H1 (cell line): ENCODE data around the gene PRSS8. TPM values are rescaled to one million over a fixed set of nuclear protein-coding genes. Genes with fewer than 3 reads are reported as not detected.

Experiments used
- HDAC6 ChIP-seq: IDR thresholded peaks from one replicate; pipeline ENCODE4 v1.7.1; 2012; ENCODE audit warnings: low read depth, mild to moderate bottlenecking, inconsistent platforms, low read length, moderate library complexity
- SUZ12 ChIP-seq: fragments of 200-600 bp; sonication (generic); IDR thresholded peaks from 2 replicates; pipeline ENCODE4 v1.6.1; 2012; ENCODE audit warnings: mild to moderate bottlenecking, inconsistent platforms, low read length, moderate library complexity, mixed read lengths
- TAF1 ChIP-seq: IDR thresholded peaks from 2 replicates; pipeline ENCODE4 v1.6.1; 2011; ENCODE audit warnings: mild to moderate bottlenecking, low read depth, low read length
- polyA plus RNA-seq, 7 experiments: library from polyadenylated mRNA; depleted of rRNA in 3 of 7; stranded (reverse) in 5 of 7; unstranded in 2 of 7; fragments of >200 nt in 5 of 7; fragments of 200-250 nt in 2 of 7; gene quantifications; 1 replicate in 5 of 7; 2 replicates in 1 of 7; 4 replicates in 1 of 7; pipeline versions ENCODE4 v1.2.1 to v1.2.3, GENCODE V29; 2011 to 2013; ENCODE audit warnings: missing spikeins in 2 of 7, mixed read lengths in 2 of 7
- total RNA-seq: library from RNA; stranded (reverse); fragmentation: NEBNext Ultra II Directional; extraction: Animal tissue kit (Norgen Biotek cat#: 25700); gene quantifications from 2 replicates; pipeline ENCODE4 v1.2.1, GENCODE V29; 2021

Gene PRSS8
- total and polyA plus RNA-seq, 2 of the 8 experiments (the other 6 are each of a cell fraction or from before 2014, with no cell fraction given) = 87.7 to 273 TPM

DNA sequence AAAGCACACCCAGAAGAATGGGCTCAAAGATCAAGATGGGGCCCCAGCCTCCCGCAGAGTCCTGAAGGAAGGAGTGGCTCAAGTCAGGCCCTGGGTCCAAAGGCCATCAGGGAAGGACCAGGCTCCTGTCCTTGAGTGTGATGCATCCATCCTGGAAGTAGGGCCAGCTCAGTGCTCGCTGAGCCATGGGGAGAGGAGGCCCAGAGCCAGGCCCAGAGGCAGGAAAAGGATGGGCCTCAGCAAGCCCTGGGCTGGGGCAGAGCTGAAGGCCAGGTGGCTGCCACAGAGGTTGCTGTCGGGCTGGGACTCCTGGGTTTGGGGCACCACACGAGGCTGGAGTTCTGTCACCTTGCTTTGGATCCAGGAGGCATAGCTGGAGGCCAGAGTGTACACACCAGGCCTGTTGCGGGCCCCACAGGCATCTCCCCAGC lies 3.7 kb downstream of the PRSS8 start (continued):
- TF ChIP-seq SUZ12 = no peak
- TF ChIP-seq TAF1 = no peak
- no peak for TF ChIP-seq HDAC6
